Stimulated activated CD8-positive, alpha-beta memory T cell treated with anti-CD3 and anti-CD28 coated beads, Interleukin-12 subunit alpha, Interleukin-12 subunit beta, amount 100 ng/mL, for 4 hours (primary cell): ENCODE data around the gene CCNF.
"Not testable (repeated sequence)": the region's sequence is repeated elsewhere in the genome, so short reads cannot be mapped to it uniquely, and the experiment has no call there.

Source experiments
- DNase-seq: peaks from one replicate; pipeline ENCODE4 v3.0.0-alpha.2; 2020; ENCODE audit warnings: low read depth

Gene CCNF

GRCh38 chr16:2429034-2429770, at the start of gene CCNF:
TSS of gene CCNF (plus strand) at chr16:2429447. CDS start at chr16:2429482, 35 bp downstream.
- peak; percentile 98 for DNase-seq

GRCh38 chr16:2383501-2383900, 45.7 kb upstream of the CCNF start:
- no peak for DNase-seq

GRCh38 chr16:2384426-2384825, 44.8 kb upstream of the CCNF start:
- DNase-seq = no peak

- no peak for DNase-seq
These were observed 43.9 kb upstream of the CCNF start for GRCh38 chr16:2385190-2385836.

- not testable (repeated sequence) for DNase-seq
These were observed 43.3 kb upstream of the CCNF start for GRCh38 chr16:2385982-2386381.

- no peak for DNase-seq
These were observed 42.3 kb upstream of the CCNF start for GRCh38 chr16:2386990-2387389.

GRCh38 chr16:2388139-2388874, 40.9 kb upstream of the CCNF start:
- DNase-seq = no peak

GRCh38 chr16:2388875-2389433, 40.3 kb upstream of the CCNF start:
- DNase-seq = no peak

GRCh38 chr16:2392025-2392424, 37.2 kb upstream of the CCNF start:
- DNase-seq = no peak

- DNase-seq = no peak
These were observed 30.7 kb upstream of the CCNF start for GRCh38 chr16:2398520-2398919.

GRCh38 chr16:2404099-2404498, 25.1 kb upstream of the CCNF start:
- DNase-seq = no peak

GRCh38 chr16:2415085-2415484, 14.2 kb upstream of the CCNF start:
- no peak for DNase-seq

GRCh38 chr16:2420035-2420434, 9.2 kb upstream of the CCNF start:
- DNase-seq = no peak

- no peak for DNase-seq
These were observed 7.0 kb upstream of the CCNF start for GRCh38 chr16:2422123-2422867.

GRCh38 chr16:2424061-2425007, 4.9 kb upstream of the CCNF start:
- DNase-seq = no peak

- DNase-seq = no peak
These were observed 4.2 kb upstream of the CCNF start for GRCh38 chr16:2425008-2425518.

- no peak for DNase-seq
These were observed 3.3 kb upstream of the CCNF start for GRCh38 chr16:2425825-2426430.

- DNase-seq = no peak
These were observed 2.3 kb upstream of the CCNF start for GRCh38 chr16:2426941-2427361.

GRCh38 chr16:2427526-2427925, 1.7 kb upstream of the CCNF start:
- DNase-seq = no peak
